Activated CD4-positive, alpha-beta memory T cell treated with anti-CD3 and anti-CD28 coated beads, Interleukin-2, amount 10 ng/mL, durations not matched to agents 7 days and 5 days (primary cell): Measurements from ENCODE around the gene IL4R. TPM values are rescaled to one million over a fixed set of nuclear protein-coding genes. Genes with fewer than 3 reads are reported as not detected.
"Not testable (repeated sequence)": the region's sequence is repeated elsewhere in the genome, so short reads cannot be mapped to it uniquely, and the experiment has no call there.

ENCODE experiments used
- CTCF ChIA-PET: fragments of 350-600 bp; sonication (Branson Sonifier 250); formaldehyde crosslinking; loops from one replicate; lab custom pipeline; 2021; ENCODE audit warnings: antibody characterized with exemption, inconsistent platforms; lab: Charles Lee
- POLR2A ChIA-PET: fragments of 350-600 bp; sonication (Branson Sonifier 250); formaldehyde crosslinking; loops from one replicate; lab custom pipeline; 2021; ENCODE audit warnings: antibody characterized with exemption; lab: Charles Lee
- DNase-seq: peaks from one replicate; pipeline ENCODE4 v3.0.0-alpha.2; 2020
- H3K27ac Mint-ChIP-seq: one replicate; pipeline ENCODE4 v1.8.0; 2021; ENCODE audit warnings: mild to moderate bottlenecking, mixed read lengths
- H3K27me3 Mint-ChIP-seq: one replicate; pipeline ENCODE4 v1.8.0; 2021; ENCODE audit warnings: mixed read lengths
- H3K36me3 Mint-ChIP-seq: one replicate; pipeline ENCODE4 v1.8.0; 2021; ENCODE audit warnings: low read depth, mixed read lengths
- H3K4me1 Mint-ChIP-seq: one replicate; pipeline ENCODE4 v1.8.0; 2021; ENCODE audit warnings: mixed read lengths
- H3K4me3 Mint-ChIP-seq: one replicate; pipeline ENCODE4 v1.8.0; 2021; ENCODE audit warnings: mild to moderate bottlenecking, mixed read lengths
- H3K9me3 Mint-ChIP-seq: one replicate; pipeline ENCODE4 v1.8.0; 2021; ENCODE audit warnings: mixed read lengths
- total RNA-seq, 2 experiments: library from RNA; stranded (reverse); gene quantifications; one replicate each; pipeline ENCODE4 v1.2.3, GENCODE V29; 2021

IL4R gene
- total RNA-seq, 2 experiments from 2014 or later: 257 to 268 TPM

GRCh38 chr16:27326251-27326650 lies 12.5 kb downstream of the IL4R start:
- H3K36me3 Mint-ChIP-seq: peaks cover 86% of the 10 kb centered on the region
- DNase-seq: no peak
- POLR2A ChIA-PET: interaction anchor here (0.7 to 7.3 kb wide), 10 partner anchors 9 to 257 kb away, joined by 3 to 82 read pairs (median 5); no protein-coding TSS in a partner anchor
- CTCF ChIA-PET: interaction anchor here (1.3 to 3.3 kb wide), 3 partner anchors 91 to 147 kb away, joined by 7 to 10 read pairs (median 9); no protein-coding TSS in a partner anchor
- H3K9me3 Mint-ChIP-seq: no peaks in the 10 kb centered on the region
- peak overlapping the region; percentile 86 for H3K27ac Mint-ChIP-seq
- H3K4me1 Mint-ChIP-seq: peaks cover 90% of the 10 kb centered on the region
- no peaks in the 10 kb centered on the region for H3K27me3 Mint-ChIP-seq
- peak overlapping the region; percentile 49 for H3K4me3 Mint-ChIP-seq

- H3K4me1 Mint-ChIP-seq: peaks cover 88% of the 10 kb centered on the region
- H3K27me3 Mint-ChIP-seq: no peaks in the 10 kb centered on the region
- H3K4me3 Mint-ChIP-seq: peak overlapping the region; percentile 49
- H3K27ac Mint-ChIP-seq: peak overlapping the region; percentile 86
- CTCF ChIA-PET: interaction anchor here (1.3 to 3.3 kb wide), 3 partner anchors 92 to 147 kb away, joined by 7 to 10 read pairs (median 9); no protein-coding TSS in a partner anchor
- H3K9me3 Mint-ChIP-seq: no peaks in the 10 kb centered on the region
- peak; percentile 53 for DNase-seq
- POLR2A ChIA-PET: interaction anchor here (1.0 to 7.3 kb wide), 9 partner anchors 10 to 153 kb away, joined by 3 to 82 read pairs (median 7); no protein-coding TSS in a partner anchor
- H3K36me3 Mint-ChIP-seq: peaks cover 88% of the 10 kb centered on the region
These were observed 13.2 kb downstream of the IL4R start for GRCh38 chr16:27326738-27327585.

GRCh38 chr16:27327586-27327915 lies 13.8 kb downstream of the IL4R start:
- Mint-ChIP-seq H3K4me3 (peak overlapping the region; percentile 49), H3K4me1 (peaks cover 88% of the 10 kb centered on the region), H3K9me3 (no peaks in the 10 kb centered on the region), H3K36me3 (peaks cover 88% of the 10 kb centered on the region), H3K27me3 (no peaks in the 10 kb centered on the region), H3K27ac (peak overlapping the region; percentile 86)
- CTCF ChIA-PET: interaction anchor here (0.6 to 3.3 kb wide), 4 partner anchors 24 to 148 kb away, joined by 3 to 10 read pairs (median 6); no protein-coding TSS in a partner anchor
- POLR2A ChIA-PET: interaction anchor here (1.4 to 7.3 kb wide), 5 partner anchors 11 to 97 kb away, joined by 3 to 82 read pairs (median 8); no protein-coding TSS in a partner anchor
- DNase-seq: no peak

GRCh38 chr16:27328937-27329336 lies 15.2 kb downstream of the IL4R start:
- POLR2A ChIA-PET: interaction anchor here (0.7 to 7.3 kb wide), 9 partner anchors 9 to 155 kb away, joined by 3 to 82 read pairs (median 4); no protein-coding TSS in a partner anchor

GRCh38 chr16:27329376-27330079 lies 15.8 kb downstream of the IL4R start:
- H3K27me3 Mint-ChIP-seq, H3K9me3 Mint-ChIP-seq, DNase-seq, H3K4me3 Mint-ChIP-seq: not testable (repeated sequence)
- CTCF ChIA-PET: interaction anchor here (0.5 to 1.4 kb wide), 5 partner anchors 13 to 156 kb away, joined by 3 to 4 read pairs (median 3); no protein-coding TSS in a partner anchor
- Mint-ChIP-seq H3K27ac (peak overlapping the region; percentile 54), H3K36me3 (peaks cover 85% of the 10 kb centered on the region), H3K4me1 (peaks cover 79% of the 10 kb centered on the region)
- POLR2A ChIA-PET: interaction anchor here (0.6 to 7.3 kb wide), 11 partner anchors 9 to 156 kb away, joined by 3 to 82 read pairs (median 4); no protein-coding TSS in a partner anchor

More at GRCh38 chr16:27328937-27329336, 15.2 kb downstream of the IL4R start:
- Mint-ChIP-seq H3K27me3 (no peaks in the 10 kb centered on the region), H3K27ac (peak overlapping the region; percentile 45), H3K4me1 (peaks cover 79% of the 10 kb centered on the region), H3K9me3 (no peaks in the 10 kb centered on the region), H3K36me3 (peaks cover 85% of the 10 kb centered on the region), H3K4me3 (no peak overlapping the region)
- no peak for DNase-seq
- CTCF ChIA-PET: interaction anchor here (0.9 to 3.3 kb wide), 5 partner anchors 12 to 155 kb away, joined by 3 to 10 read pairs (median 4); no protein-coding TSS in a partner anchor

- Mint-ChIP-seq H3K9me3 (no peaks in the 10 kb centered on the region), H3K36me3 (peaks cover 90% of the 10 kb centered on the region), H3K27me3 (no peaks in the 10 kb centered on the region), H3K4me3 (no peak overlapping the region), H3K27ac (peak overlapping the region; percentile 4), H3K4me1 (peaks cover 74% of the 10 kb centered on the region)
- POLR2A ChIA-PET: interaction anchor here (0.9 to 7.3 kb wide), 5 partner anchors 9 to 57 kb away, joined by 3 to 82 read pairs (median 4); no protein-coding TSS in a partner anchor
- CTCF ChIA-PET: interaction anchor here (0.5 kb wide), 1 partner anchor 31 kb away, joined by 3 read pairs; no protein-coding TSS in a partner anchor
- no peak for DNase-seq
These were observed 16.8 kb downstream of the IL4R start for GRCh38 chr16:27330542-27330941.

- H3K36me3 Mint-ChIP-seq: peaks cover 88% of the 10 kb centered on the region
- no peak overlapping the region for H3K4me3 Mint-ChIP-seq
- H3K27ac Mint-ChIP-seq: no peak overlapping the region
- no peaks in the 10 kb centered on the region for H3K9me3 Mint-ChIP-seq
- ChIA-PET POLR2A (no interaction called here), CTCF (no interaction called here)
- H3K4me1 Mint-ChIP-seq: peaks cover 66% of the 10 kb centered on the region
- no peak for DNase-seq
- H3K27me3 Mint-ChIP-seq: no peaks in the 10 kb centered on the region
These were observed 18.3 kb downstream of the IL4R start for GRCh38 chr16:27332105-27332504.

- Mint-ChIP-seq H3K9me3 (no peaks in the 10 kb centered on the region), H3K4me3 (no peak overlapping the region), H3K36me3 (peaks cover 91% of the 10 kb centered on the region), H3K27me3 (no peaks in the 10 kb centered on the region), H3K4me1 (peaks cover 62% of the 10 kb centered on the region), H3K27ac (no peak overlapping the region)
- no peak for DNase-seq
- ChIA-PET CTCF (no interaction called here), POLR2A (no interaction called here)
These were observed 19.3 kb downstream of the IL4R start for GRCh38 chr16:27333104-27333503.

- DNase-seq: no peak
- peaks cover 58% of the 10 kb centered on the region for H3K4me1 Mint-ChIP-seq
- ChIA-PET CTCF (no interaction called here), POLR2A (interaction anchor here (0.7 kb wide), 1 partner anchor 99 kb away, joined by 3 read pairs; no protein-coding TSS in a partner anchor)
- H3K27ac Mint-ChIP-seq: no peak overlapping the region
- no peaks in the 10 kb centered on the region for H3K27me3 Mint-ChIP-seq
- H3K4me3 Mint-ChIP-seq: no peak overlapping the region
- H3K9me3 Mint-ChIP-seq: no peaks in the 10 kb centered on the region
- H3K36me3 Mint-ChIP-seq: peaks cover 93% of the 10 kb centered on the region
These were observed 19.8 kb downstream of the IL4R start for GRCh38 chr16:27333549-27333948.

GRCh38 chr16:27334192-27334764 lies 20.5 kb downstream of the IL4R start:
- Mint-ChIP-seq H3K4me3 (no peak overlapping the region), H3K27ac (no peak overlapping the region), H3K36me3 (peaks cover 93% of the 10 kb centered on the region), H3K4me1 (peaks cover 51% of the 10 kb centered on the region), H3K9me3 (no peaks in the 10 kb centered on the region), H3K27me3 (no peaks in the 10 kb centered on the region)
- no peak for DNase-seq
- ChIA-PET POLR2A (interaction anchor here (0.7 kb wide), 1 partner anchor 100 kb away, joined by 3 read pairs; no protein-coding TSS in a partner anchor), CTCF (no interaction called here)

- no peak overlapping the region for H3K27ac Mint-ChIP-seq
- H3K27me3 Mint-ChIP-seq: no peaks in the 10 kb centered on the region
- ChIA-PET POLR2A (no interaction called here), CTCF (no interaction called here)
- H3K36me3 Mint-ChIP-seq: peaks cover 93% of the 10 kb centered on the region
- DNase-seq: no peak
- no peak overlapping the region for H3K4me3 Mint-ChIP-seq
- H3K4me1 Mint-ChIP-seq: peaks cover 47% of the 10 kb centered on the region
- no peaks in the 10 kb centered on the region for H3K9me3 Mint-ChIP-seq
These were observed 21.1 kb downstream of the IL4R start for GRCh38 chr16:27334838-27335237.
